ENCODE results near the gene DEAF1.

The DEAF1 gene

GRCh38 chr11:721247-721740 is 26.3 kb upstream of the DEAF1 start:
- no peak for FAIRE-seq

- no peak for FAIRE-seq
These were observed 25.7 kb upstream of the DEAF1 start for GRCh38 chr11:720642-721246.

- FAIRE-seq = no peak
These were observed 25.1 kb upstream of the DEAF1 start for GRCh38 chr11:720017-720641.

GRCh38 chr11:719214-720016 is 24.4 kb upstream of the DEAF1 start:
- FAIRE-seq = no peak

GRCh38 chr11:714436-714835 is 19.4 kb upstream of the DEAF1 start:
- no peak for FAIRE-seq

GRCh38 chr11:709109-709997 is 14.3 kb upstream of the DEAF1 start:
- FAIRE-seq = no peak

- no peak for FAIRE-seq
These were observed 13.5 kb upstream of the DEAF1 start for GRCh38 chr11:708511-708910.

- FAIRE-seq = no peak
These were observed 12.9 kb upstream of the DEAF1 start for GRCh38 chr11:707817-708420.

- FAIRE-seq = no peak
These were observed 12.2 kb upstream of the DEAF1 start for GRCh38 chr11:706957-707816.

- FAIRE-seq = no peak
These were observed 11.5 kb upstream of the DEAF1 start for GRCh38 chr11:706439-706956.

GRCh38 chr11:705646-706438 is 10.8 kb upstream of the DEAF1 start, which contains the start of gene EPS8L2:
Gene EPS8L2 (plus strand): TSS chr11:706231. CDS start chr11:709408, 3,177 bp downstream.
- no peak for FAIRE-seq

- FAIRE-seq = no peak
These were observed 10.0 kb upstream of the DEAF1 start for GRCh38 chr11:704781-705645.

- FAIRE-seq = no peak
These were observed 9.2 kb upstream of the DEAF1 start for GRCh38 chr11:704228-704674.

GRCh38 chr11:703506-703905 is 8.5 kb upstream of the DEAF1 start:
- FAIRE-seq = no peak

GRCh38 chr11:702462-703461 is 7.7 kb upstream of the DEAF1 start:
- FAIRE-seq = no peak

GRCh38 chr11:701741-702461 is 6.9 kb upstream of the DEAF1 start:
- FAIRE-seq = no peak

- FAIRE-seq = no peak
These were observed 4.7 kb upstream of the DEAF1 start for GRCh38 chr11:699753-700152.

Data from TTC549 (cell line).